ENCODE results near the gene MRPS31. TPM values are rescaled to one million over a fixed set of nuclear protein-coding genes. Genes with fewer than 3 reads are reported as not detected.
A peak's percentile ranks its signal among the peaks of the same experiment; 100 is the strongest.

Gene MRPS31
- total and polyA plus RNA-seq, 10 of the 15 experiments (the other 5 are each of a cell fraction or from before 2014, with no cell fraction given) = 20.3 to 60.9 (median 43.1) TPM

- peak; percentile 82; the same call in 1 of the 2 replicates for TF ChIP-seq ZNF687 (IDR thresholded peaks at IDR 0.05)
- no peak for TF ChIP-seq MYB (IDR thresholded peaks at IDR 0.05; ENCODE audit: borderline replicate concordance, low read depth, low read length)
- no peak for TF ChIP-seq KAT2A (conservative IDR thresholded peaks at IDR 0.05; ENCODE audit: control insufficient read depth, low read depth, low read length)
- no peak for TF ChIP-seq PRDM15 (CRISPR knock-in tag; IDR thresholded peaks at IDR 0.05)
- TF ChIP-seq E2F4 (IDR thresholded peaks at IDR 0.05; ENCODE audit: low read depth, low read length) = no peak
- TF ChIP-seq POU2F2 (IDR thresholded peaks at IDR 0.05; ENCODE audit: borderline replicate concordance, low read depth, low read length) = peak; percentile 95
- TF ChIP-seq EGR1 (IDR thresholded peaks at IDR 0.05; ENCODE audit: borderline replicate concordance in 1 of 2, low read depth in 2 of 2, low read length in 2 of 2) = peak; percentile 66 to 99
- TF ChIP-seq, protein P1, sequence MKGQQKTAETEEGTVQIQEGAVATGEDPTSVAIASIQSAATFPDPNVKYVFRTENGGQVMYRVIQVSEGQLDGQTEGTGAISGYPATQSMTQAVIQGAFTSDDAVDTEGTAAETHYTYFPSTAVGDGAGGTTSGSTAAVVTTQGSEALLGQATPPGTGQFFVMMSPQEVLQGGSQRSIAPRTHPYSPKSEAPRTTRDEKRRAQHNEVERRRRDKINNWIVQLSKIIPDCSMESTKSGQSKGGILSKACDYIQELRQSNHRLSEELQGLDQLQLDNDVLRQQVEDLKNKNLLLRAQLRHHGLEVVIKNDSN (IDR thresholded peaks at IDR 0.05; ENCODE audit: borderline replicate concordance, extremely low read length, insufficient read depth, low read depth, low read length) = peak; percentile 51
- no peak for TF ChIP-seq NR2C2 (IDR thresholded peaks at IDR 0.05; ENCODE audit: borderline replicate concordance, control insufficient read depth, insufficient read length, low read depth)
- peak; percentile 100 for TF ChIP-seq ZBTB40 (IDR thresholded peaks at IDR 0.05; ENCODE audit: borderline replicate concordance)
- peak; percentile 95 for TF ChIP-seq POLR2AphosphoS5 (IDR thresholded peaks at IDR 0.05; ENCODE audit: low read length)
- TF ChIP-seq ZNF217 (IDR thresholded peaks at IDR 0.05) = no peak
- TF ChIP-seq YY1 (IDR thresholded peaks at IDR 0.05; ENCODE audit: low read depth, low read length) = peak; percentile 92
- TF ChIP-seq RCOR1 (conservative IDR thresholded peaks at IDR 0.05; ENCODE audit: low read depth, low read length) = no peak; the same call in 1 of the 2 replicates
Observed at GRCh38 chr13:40770934-40771618, at the start of gene MRPS31 (continued).
